SK-N-SH treated with all-trans-retinoic acid at 6 μM for 48 hours (cell line): ENCODE measurements around the gene TNIK.
A peak's percentile ranks its signal among the peaks of the same experiment; 100 is the strongest.

Experiments
- ATAC-seq: fragments of 200-7000 bp; cut with Tn5 transposase; 3 replicates; pipeline ENCODE4 v1.9.1; 2020; ENCODE audit warnings: mild to moderate bottlenecking, moderate library complexity
- BACH2 ChIP-seq: fragments of 250-450 bp; sonication (Bioruptor Pico); IDR thresholded peaks from 2 replicates; pipeline ENCODE4 v1.9.0; 2021; ENCODE audit warnings: mild to moderate bottlenecking, borderline replicate concordance
- CSDC2 ChIP-seq: fragments of 250-450 bp; sonication (Bioruptor Pico); IDR thresholded peaks from 2 replicates; pipeline ENCODE4 v1.5.0; 2020; ENCODE audit warnings: mild to moderate bottlenecking, moderate library complexity
- ESRRG ChIP-seq: fragments of 250-450 bp; sonication (Bioruptor Pico); IDR thresholded peaks from 2 replicates; pipeline ENCODE4 v1.6.1; 2021; ENCODE audit warnings: mild to moderate bottlenecking
- GLIS3 ChIP-seq: fragments of 250-450 bp; sonication (Bioruptor Pico); IDR thresholded peaks from 2 replicates; pipeline ENCODE4 v1.5.0; 2020; ENCODE audit warnings: mild to moderate bottlenecking, moderate library complexity
- ISL1 ChIP-seq: fragments of 250-450 bp; sonication (Bioruptor Pico); IDR thresholded peaks from 2 replicates; pipeline ENCODE4 v2.1.2; 2022; ENCODE audit warnings: mild to moderate bottlenecking, moderate library complexity
- TOX ChIP-seq: fragments of 250-450 bp; sonication (Bioruptor Pico); IDR thresholded peaks from 2 replicates; pipeline ENCODE4 v1.8.0; 2021; ENCODE audit warnings: mild to moderate bottlenecking, moderate library complexity, borderline replicate concordance
- ZC3H10 ChIP-seq: fragments of 250-450 bp; sonication (Bioruptor Pico); IDR thresholded peaks from 2 replicates; pipeline ENCODE4 v1.5.1; 2021; ENCODE audit warnings: mild to moderate bottlenecking, moderate library complexity
- ZFP3 ChIP-seq: fragments of 250-450 bp; sonication (Bioruptor Pico); IDR thresholded peaks from 2 replicates; pipeline ENCODE4 v1.5.0; 2020; ENCODE audit warnings: mild to moderate bottlenecking, moderate library complexity
- ZNF565 ChIP-seq: fragments of 450-650 bp; formaldehyde crosslinking; conservative IDR thresholded peaks from 2 replicates; pipeline ENCODE4 v1.5.0; 2020; ENCODE audit warnings: low read depth, mild to moderate bottlenecking, moderate library complexity
- ZNF8 ChIP-seq: fragments of 450-650 bp; formaldehyde crosslinking; IDR thresholded peaks from 2 replicates; pipeline ENCODE4 v1.5.0; 2020; ENCODE audit warnings: mild to moderate bottlenecking, moderate library complexity
- TF ChIP-seq, protein P1 (sequence below): fragments of 250-450 bp; sonication (Bioruptor Pico); IDR thresholded peaks from 2 replicates; pipeline ENCODE4 v1.8.0; 2021; ENCODE audit warnings: low read depth, mild to moderate bottlenecking, moderate library complexity, borderline replicate concordance
- TF ChIP-seq, protein P2 (sequence below): fragments of 250-450 bp; sonication (Bioruptor Pico); IDR thresholded peaks from 2 replicates; pipeline ENCODE4 v1.5.1; 2020; ENCODE audit warnings: low read depth, mild to moderate bottlenecking, moderate library complexity
- TF ChIP-seq, protein P3 (sequence below): fragments of 250-450 bp; sonication (Bioruptor Pico); IDR thresholded peaks from 2 replicates; pipeline ENCODE4 v1.8.0; 2020; ENCODE audit warnings: mild to moderate bottlenecking, moderate library complexity, borderline replicate concordance
- TF ChIP-seq, protein P4 (sequence below): fragments of 250-450 bp; sonication (Bioruptor Pico); IDR thresholded peaks from 2 replicates; pipeline ENCODE4 v1.5.0; 2020; ENCODE audit warnings: mild to moderate bottlenecking, moderate library complexity
- TF ChIP-seq, protein P5 (sequence below): fragments of 250-450 bp; sonication (Bioruptor Pico); IDR thresholded peaks from 2 replicates; pipeline ENCODE4 v1.5.1; 2021; ENCODE audit warnings: mild to moderate bottlenecking, moderate library complexity

TNIK gene

DNA sequence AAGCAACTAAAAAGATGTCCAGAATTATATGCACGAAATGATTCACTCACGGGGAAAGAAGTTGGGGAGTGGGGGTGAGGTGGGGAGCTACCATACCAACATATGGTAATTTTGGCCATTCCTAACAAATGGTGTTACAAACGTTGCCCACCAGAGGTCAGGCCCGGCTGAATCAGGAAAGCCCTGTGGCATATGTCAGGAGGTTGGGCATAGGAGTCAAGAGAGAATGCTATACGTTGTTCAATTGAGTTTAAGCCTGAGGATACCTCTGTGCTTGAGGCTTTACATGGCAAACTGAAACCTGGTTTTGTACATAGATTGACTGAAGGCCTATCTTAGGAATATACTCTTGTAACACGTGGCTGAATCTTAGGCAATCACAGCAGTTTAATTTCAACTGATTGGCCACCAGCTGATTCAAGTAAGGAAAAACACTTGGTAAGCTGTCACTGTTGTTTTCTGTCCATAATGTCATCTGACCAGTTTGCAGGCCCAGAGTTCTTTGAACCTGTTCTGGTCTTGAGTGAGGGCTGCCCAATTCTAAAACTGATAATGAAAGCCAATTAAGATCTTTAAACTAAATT lies 410.3 kb downstream of the TNIK start:
- TF ChIP-seq, protein P1, sequence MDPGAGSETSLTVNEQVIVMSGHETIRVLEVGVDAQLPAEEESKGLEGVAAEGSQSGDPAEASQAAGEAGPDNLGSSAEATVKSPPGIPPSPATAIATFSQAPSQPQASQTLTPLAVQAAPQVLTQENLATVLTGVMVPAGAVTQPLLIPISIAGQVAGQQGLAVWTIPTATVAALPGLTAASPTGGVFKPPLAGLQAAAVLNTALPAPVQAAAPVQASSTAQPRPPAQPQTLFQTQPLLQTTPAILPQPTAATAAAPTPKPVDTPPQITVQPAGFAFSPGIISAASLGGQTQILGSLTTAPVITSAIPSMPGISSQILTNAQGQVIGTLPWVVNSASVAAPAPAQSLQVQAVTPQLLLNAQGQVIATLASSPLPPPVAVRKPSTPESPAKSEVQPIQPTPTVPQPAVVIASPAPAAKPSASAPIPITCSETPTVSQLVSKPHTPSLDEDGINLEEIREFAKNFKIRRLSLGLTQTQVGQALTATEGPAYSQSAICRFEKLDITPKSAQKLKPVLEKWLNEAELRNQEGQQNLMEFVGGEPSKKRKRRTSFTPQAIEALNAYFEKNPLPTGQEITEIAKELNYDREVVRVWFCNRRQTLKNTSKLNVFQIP (CRISPR knock-in tag), result no peak
- no peak for TF ChIP-seq ESRRG (CRISPR knock-in tag)
- TF ChIP-seq, protein P2, sequence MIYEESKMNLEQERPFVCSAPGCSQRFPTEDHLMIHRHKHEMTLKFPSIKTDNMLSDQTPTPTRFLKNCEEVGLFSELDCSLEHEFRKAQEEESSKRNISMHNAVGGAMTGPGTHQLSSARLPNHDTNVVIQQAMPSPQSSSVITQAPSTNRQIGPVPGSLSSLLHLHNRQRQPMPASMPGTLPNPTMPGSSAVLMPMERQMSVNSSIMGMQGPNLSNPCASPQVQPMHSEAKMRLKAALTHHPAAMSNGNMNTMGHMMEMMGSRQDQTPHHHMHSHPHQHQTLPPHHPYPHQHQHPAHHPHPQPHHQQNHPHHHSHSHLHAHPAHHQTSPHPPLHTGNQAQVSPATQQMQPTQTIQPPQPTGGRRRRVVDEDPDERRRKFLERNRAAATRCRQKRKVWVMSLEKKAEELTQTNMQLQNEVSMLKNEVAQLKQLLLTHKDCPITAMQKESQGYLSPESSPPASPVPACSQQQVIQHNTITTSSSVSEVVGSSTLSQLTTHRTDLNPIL (CRISPR knock-in tag), result no peak
- no peak for TF ChIP-seq GLIS3
- TF ChIP-seq TOX, result no peak
- TF ChIP-seq, protein P3, sequence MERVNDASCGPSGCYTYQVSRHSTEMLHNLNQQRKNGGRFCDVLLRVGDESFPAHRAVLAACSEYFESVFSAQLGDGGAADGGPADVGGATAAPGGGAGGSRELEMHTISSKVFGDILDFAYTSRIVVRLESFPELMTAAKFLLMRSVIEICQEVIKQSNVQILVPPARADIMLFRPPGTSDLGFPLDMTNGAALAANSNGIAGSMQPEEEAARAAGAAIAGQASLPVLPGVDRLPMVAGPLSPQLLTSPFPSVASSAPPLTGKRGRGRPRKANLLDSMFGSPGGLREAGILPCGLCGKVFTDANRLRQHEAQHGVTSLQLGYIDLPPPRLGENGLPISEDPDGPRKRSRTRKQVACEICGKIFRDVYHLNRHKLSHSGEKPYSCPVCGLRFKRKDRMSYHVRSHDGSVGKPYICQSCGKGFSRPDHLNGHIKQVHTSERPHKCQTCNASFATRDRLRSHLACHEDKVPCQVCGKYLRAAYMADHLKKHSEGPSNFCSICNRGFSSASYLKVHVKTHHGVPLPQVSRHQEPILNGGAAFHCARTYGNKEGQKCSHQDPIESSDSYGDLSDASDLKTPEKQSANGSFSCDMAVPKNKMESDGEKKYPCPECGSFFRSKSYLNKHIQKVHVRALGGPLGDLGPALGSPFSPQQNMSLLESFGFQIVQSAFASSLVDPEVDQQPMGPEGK (CRISPR knock-in tag), result no peak
- no peak for TF ChIP-seq BACH2 (CRISPR knock-in tag)
- no peak for TF ChIP-seq ZC3H10 (CRISPR knock-in tag)
- no peak for TF ChIP-seq ZFP3 (CRISPR knock-in tag)
- no peak for TF ChIP-seq CSDC2 (CRISPR knock-in tag)
- no peak for TF ChIP-seq ZNF8 (CRISPR knock-in tag)
- no peak for TF ChIP-seq ISL1 (CRISPR knock-in tag)
- no peak for TF ChIP-seq ZNF565
- TF ChIP-seq, protein P4, sequence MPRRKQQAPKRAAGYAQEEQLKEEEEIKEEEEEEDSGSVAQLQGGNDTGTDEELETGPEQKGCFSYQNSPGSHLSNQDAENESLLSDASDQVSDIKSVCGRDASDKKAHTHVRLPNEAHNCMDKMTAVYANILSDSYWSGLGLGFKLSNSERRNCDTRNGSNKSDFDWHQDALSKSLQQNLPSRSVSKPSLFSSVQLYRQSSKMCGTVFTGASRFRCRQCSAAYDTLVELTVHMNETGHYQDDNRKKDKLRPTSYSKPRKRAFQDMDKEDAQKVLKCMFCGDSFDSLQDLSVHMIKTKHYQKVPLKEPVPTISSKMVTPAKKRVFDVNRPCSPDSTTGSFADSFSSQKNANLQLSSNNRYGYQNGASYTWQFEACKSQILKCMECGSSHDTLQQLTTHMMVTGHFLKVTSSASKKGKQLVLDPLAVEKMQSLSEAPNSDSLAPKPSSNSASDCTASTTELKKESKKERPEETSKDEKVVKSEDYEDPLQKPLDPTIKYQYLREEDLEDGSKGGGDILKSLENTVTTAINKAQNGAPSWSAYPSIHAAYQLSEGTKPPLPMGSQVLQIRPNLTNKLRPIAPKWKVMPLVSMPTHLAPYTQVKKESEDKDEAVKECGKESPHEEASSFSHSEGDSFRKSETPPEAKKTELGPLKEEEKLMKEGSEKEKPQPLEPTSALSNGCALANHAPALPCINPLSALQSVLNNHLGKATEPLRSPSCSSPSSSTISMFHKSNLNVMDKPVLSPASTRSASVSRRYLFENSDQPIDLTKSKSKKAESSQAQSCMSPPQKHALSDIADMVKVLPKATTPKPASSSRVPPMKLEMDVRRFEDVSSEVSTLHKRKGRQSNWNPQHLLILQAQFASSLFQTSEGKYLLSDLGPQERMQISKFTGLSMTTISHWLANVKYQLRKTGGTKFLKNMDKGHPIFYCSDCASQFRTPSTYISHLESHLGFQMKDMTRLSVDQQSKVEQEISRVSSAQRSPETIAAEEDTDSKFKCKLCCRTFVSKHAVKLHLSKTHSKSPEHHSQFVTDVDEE (CRISPR knock-in tag), result no peak
- TF ChIP-seq, protein P5, sequence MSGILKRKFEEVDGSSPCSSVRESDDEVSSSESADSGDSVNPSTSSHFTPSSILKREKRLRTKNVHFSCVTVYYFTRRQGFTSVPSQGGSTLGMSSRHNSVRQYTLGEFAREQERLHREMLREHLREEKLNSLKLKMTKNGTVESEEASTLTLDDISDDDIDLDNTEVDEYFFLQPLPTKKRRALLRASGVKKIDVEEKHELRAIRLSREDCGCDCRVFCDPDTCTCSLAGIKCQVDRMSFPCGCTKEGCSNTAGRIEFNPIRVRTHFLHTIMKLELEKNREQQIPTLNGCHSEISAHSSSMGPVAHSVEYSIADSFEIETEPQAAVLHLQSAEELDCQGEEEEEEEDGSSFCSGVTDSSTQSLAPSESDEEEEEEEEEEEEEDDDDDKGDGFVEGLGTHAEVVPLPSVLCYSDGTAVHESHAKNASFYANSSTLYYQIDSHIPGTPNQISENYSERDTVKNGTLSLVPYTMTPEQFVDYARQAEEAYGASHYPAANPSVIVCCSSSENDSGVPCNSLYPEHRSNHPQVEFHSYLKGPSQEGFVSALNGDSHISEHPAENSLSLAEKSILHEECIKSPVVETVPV, result no peak
- peak; percentile 92 for ATAC-seq

DNA sequence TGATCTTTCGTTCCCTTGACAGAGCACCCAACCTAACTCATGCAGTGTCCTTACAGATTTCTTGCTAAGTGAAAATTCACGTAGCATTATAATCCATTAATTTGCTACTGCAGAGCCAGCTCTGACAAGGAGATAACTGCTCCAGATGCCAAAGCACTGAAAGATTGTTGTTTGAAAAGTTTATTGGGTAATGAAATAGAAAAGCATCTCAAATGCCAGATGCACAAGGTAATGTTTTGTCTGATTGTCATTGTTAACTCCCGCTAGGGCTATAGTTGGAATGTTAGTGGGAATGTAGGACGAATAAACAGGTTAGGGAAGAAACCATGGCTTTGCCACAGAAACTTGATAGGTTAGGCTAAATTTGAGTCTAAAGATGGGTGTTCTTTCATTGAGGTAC lies 413.4 kb downstream of the TNIK start:
- TF ChIP-seq, protein P4 (CRISPR knock-in tag), result no peak
- peak; percentile 64; the same call in 1 of the 2 replicates for TF ChIP-seq ISL1 (CRISPR knock-in tag)
- no peak for ATAC-seq
